Spinal cord (tissue), 10 donors: Measurements from ENCODE around the gene SCYL2. TPM values are rescaled to one million over a fixed set of nuclear protein-coding genes. Genes with fewer than 3 reads are reported as not detected.
"Not testable (repeated sequence)": the region's sequence is repeated elsewhere in the genome, so short reads cannot be mapped to it uniquely, and the experiment has no call there.

Experiments used
- DNase-seq, 6 donors: peaks; one replicate each; pipeline versions ENCODE4 v3.0.0 to v3.0.0-alpha.2; 2013 to 2015; ENCODE audit warnings: low spot score in 6 of 6, low read depth in 4 of 6
- H3K27ac ChIP-seq: one replicate; pipeline ENCODE4 v1.5.1; 2013; ENCODE audit warnings: low read depth, low read length, control low read depth
- H3K27me3 ChIP-seq: one replicate; pipeline ENCODE4 v1.6.1; 2013; ENCODE audit warnings: low read length; ENCODE audit not compliant: control insufficient read depth, insufficient read depth
- H3K36me3 ChIP-seq: one replicate; pipeline ENCODE4 v1.6.1; 2013; ENCODE audit warnings: low read length; ENCODE audit not compliant: control insufficient read depth, insufficient read depth
- H3K4me1 ChIP-seq: one replicate; pipeline ENCODE4 v1.6.1; 2013; ENCODE audit warnings: low read length; ENCODE audit not compliant: control insufficient read depth, insufficient read depth
- H3K4me3 ChIP-seq: one replicate; pipeline ENCODE4 v1.5.1; 2013; ENCODE audit warnings: low read depth, low read length, control low read depth
- H3K9me3 ChIP-seq: one replicate; pipeline ENCODE4 v1.6.1; 2013; ENCODE audit warnings: low read length; ENCODE audit not compliant: control insufficient read depth, insufficient read depth
- WGBS: methylation state at CpG from one replicate; pipeline ENCODE4 v1.1.5; 2013; ENCODE audit warnings: missing lambda C conversion rate; ENCODE audit not compliant: insufficient coverage; 5-methylcytosine and 5-hydroxymethylcytosine counted together
- polyA plus RNA-seq, 2 donors: library from polyadenylated mRNA; unstranded; fragments of 120-200 nt; gene quantifications; one replicate each; pipeline ENCODE4 v1.2.1, GENCODE V29; 2013; ENCODE audit not compliant: insufficient read length in 2 of 2
- total RNA-seq, 2 donors: library from RNA; depleted of rRNA in 1 of 2; stranded (reverse); fragments of 120-200 nt in 1 of 2; fragments of >200 nt in 1 of 2; gene quantifications; one replicate each; pipeline versions ENCODE4 v1.2.3 to v1.2.4, GENCODE V29; 2013 to 2014
- donor health status: healthy.

The SCYL2 gene
- total and polyA plus RNA-seq, 4 donors: 37.5 to 83.6 (median 47.4) TPM

DNA sequence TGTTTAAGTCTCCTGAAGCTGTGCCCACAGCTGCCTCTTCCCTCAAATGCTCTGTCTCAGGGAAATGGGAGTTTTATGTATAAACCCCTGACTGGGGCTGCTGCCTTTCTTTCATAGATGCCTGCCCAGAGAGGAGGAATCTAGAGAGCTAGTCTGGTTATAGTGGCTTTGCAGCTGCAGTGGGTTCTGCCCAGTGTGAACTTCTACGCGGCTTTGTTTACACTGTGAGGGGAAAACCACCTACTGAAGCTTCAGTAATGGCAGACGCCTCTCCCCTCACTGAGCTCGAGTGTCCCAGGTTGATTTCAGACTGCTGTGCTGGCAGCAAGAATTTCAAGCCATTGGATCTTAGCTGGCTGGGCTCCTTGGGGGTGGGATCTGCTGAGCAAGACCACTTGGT is 36.9 kb downstream of the SCYL2 start:
- Histone ChIP-seq H3K36me3 (peaks cover 21% of the 10 kb centered on the region), H3K4me3 (no peak overlapping the region), H3K27ac (no peak overlapping the region), H3K4me1 (no peaks in the 10 kb centered on the region), H3K27me3 (no peaks in the 10 kb centered on the region), H3K9me3 (peaks cover 4% of the 10 kb centered on the region)
- WGBS: 94% methylated on average over 4 of the region's 4 CpGs
- DNase-seq: no peak

GRCh38 chr12:100304334-100304733 is 37.4 kb downstream of the SCYL2 start:
- H3K4me3 ChIP-seq, H3K9me3 ChIP-seq, H3K27me3 ChIP-seq, DNase-seq, H3K27ac ChIP-seq, H3K4me1 ChIP-seq: not testable (repeated sequence)
- 100% methylated on average over 5 of the region's 7 CpGs for WGBS
- H3K36me3 ChIP-seq: peaks cover 18% of the 10 kb centered on the region

DNA sequence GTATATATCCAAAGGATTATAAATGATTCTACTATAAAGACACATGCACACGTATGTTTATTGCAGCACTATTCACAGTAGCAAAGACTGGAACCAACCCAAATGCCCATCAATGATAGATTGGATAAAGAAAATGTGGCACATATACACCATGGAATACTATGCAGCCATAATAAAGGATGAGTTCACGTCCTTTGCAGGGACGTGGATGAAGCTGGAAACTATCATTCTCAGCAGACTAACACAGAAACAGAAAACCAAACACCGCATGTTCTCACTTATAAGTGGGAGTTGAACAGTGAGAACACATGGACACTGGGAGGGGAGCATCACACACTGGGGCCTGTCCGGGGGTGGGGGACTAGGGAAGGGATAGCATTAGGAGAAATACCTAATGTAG is 41.2 kb downstream of the SCYL2 start:
- not testable (repeated sequence) for H3K27me3 ChIP-seq, H3K4me1 ChIP-seq, H3K9me3 ChIP-seq, DNase-seq, H3K4me3 ChIP-seq, H3K27ac ChIP-seq
- peaks cover 17% of the 10 kb centered on the region for H3K36me3 ChIP-seq
- no CpG with 5 or more reads among the region's 5 CpGs for WGBS

DNA sequence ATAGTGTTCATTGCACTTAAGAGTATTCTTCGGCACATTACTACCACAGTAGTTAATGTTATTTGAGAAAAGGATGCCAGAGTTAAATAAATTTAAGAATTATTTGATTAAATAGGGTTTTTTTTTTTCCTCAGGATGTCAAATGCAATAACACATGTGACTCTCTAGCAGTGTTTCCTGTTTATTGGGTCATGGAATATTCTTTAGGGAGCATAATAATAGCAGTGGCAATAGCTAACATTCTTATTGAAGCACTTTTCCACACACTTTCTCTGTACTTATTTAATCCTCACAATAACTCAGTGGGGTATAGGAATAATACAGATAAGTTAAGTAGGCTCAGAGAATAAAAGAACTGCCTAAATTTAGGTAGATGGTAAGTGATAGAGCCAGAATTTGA is 44.3 kb downstream of the SCYL2 start:
- DNase-seq: no peak
- WGBS: no CpG with 5 or more reads among the region's 1 CpG
- Histone ChIP-seq H3K9me3 (no peaks in the 10 kb centered on the region), H3K27ac (no peak overlapping the region), H3K4me3 (no peak overlapping the region), H3K36me3 (peaks cover 6% of the 10 kb centered on the region), H3K4me1 (no peaks in the 10 kb centered on the region), H3K27me3 (no peaks in the 10 kb centered on the region)

- H3K4me3 ChIP-seq: no peak overlapping the region
- H3K36me3 ChIP-seq: peaks cover 16% of the 10 kb centered on the region
- H3K4me1 ChIP-seq: no peaks in the 10 kb centered on the region
- no peaks in the 10 kb centered on the region for H3K9me3 ChIP-seq
- no peaks in the 10 kb centered on the region for H3K27me3 ChIP-seq
- H3K27ac ChIP-seq: no peak overlapping the region
- WGBS: no CpG with 5 or more reads among the region's 2 CpGs
- no peak for DNase-seq
Observed at GRCh38 chr12:100317371-100317770, 50.4 kb downstream of the SCYL2 start.

- H3K4me1 ChIP-seq: no peaks in the 10 kb centered on the region
- peaks cover 9% of the 10 kb centered on the region for H3K36me3 ChIP-seq
- H3K9me3 ChIP-seq: no peaks in the 10 kb centered on the region
- no peak overlapping the region for H3K4me3 ChIP-seq
- no peak overlapping the region for H3K27ac ChIP-seq
- no peak for DNase-seq
- H3K27me3 ChIP-seq: no peaks in the 10 kb centered on the region
Observed at GRCh38 chr12:100324498-100324897, 57.5 kb downstream of the SCYL2 start.

GRCh38 chr12:100326208-100326607 is 59.2 kb downstream of the SCYL2 start:
- no peak for DNase-seq
- Histone ChIP-seq H3K27ac (no peak overlapping the region), H3K36me3 (peaks cover 14% of the 10 kb centered on the region), H3K9me3 (no peaks in the 10 kb centered on the region), H3K27me3 (no peaks in the 10 kb centered on the region), H3K4me1 (no peaks in the 10 kb centered on the region), H3K4me3 (no peak overlapping the region)

- no peaks in the 10 kb centered on the region for H3K9me3 ChIP-seq
- no peak for DNase-seq
- H3K4me3 ChIP-seq: no peak overlapping the region
- H3K36me3 ChIP-seq: peaks cover 16% of the 10 kb centered on the region
- no peak overlapping the region for H3K27ac ChIP-seq
- H3K27me3 ChIP-seq: no peaks in the 10 kb centered on the region
- 88% methylated on average over 2 of the region's 2 CpGs for WGBS
- H3K4me1 ChIP-seq: no peaks in the 10 kb centered on the region
Observed at GRCh38 chr12:100329800-100330199, 62.8 kb downstream of the SCYL2 start.

DNA sequence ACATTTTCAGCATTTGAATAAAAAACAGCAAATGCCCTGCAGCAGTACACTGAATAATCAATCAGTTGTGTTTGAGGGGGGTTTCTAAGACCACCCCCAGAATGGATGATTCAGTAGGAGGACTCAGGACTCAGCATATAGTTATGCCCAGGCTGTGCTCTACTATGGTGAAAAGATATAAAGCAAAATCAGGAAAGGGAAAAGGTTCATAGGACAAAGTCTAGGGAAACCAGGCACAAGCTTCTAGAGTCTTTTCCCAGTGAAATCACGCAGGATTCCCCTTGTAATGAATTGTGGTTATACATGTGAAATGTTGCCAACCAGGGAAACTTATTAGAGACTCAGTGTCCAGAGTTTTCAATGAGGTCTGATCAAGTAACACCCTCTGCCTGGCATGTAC is 64.9 kb downstream of the SCYL2 start:
- 50% methylated on average over 1 of the region's 1 CpG for WGBS
- H3K36me3 ChIP-seq: peaks cover 18% of the 10 kb centered on the region
- no peaks in the 10 kb centered on the region for H3K27me3 ChIP-seq
- H3K27ac ChIP-seq: no peak overlapping the region
- no peaks in the 10 kb centered on the region for H3K4me1 ChIP-seq
- no peaks in the 10 kb centered on the region for H3K9me3 ChIP-seq
- no peak for DNase-seq
- H3K4me3 ChIP-seq: no peak overlapping the region

- Histone ChIP-seq H3K4me1 (no peaks in the 10 kb centered on the region), H3K4me3 (no peak overlapping the region), H3K27ac (no peak overlapping the region), H3K36me3 (peaks cover 15% of the 10 kb centered on the region), H3K27me3 (no peaks in the 10 kb centered on the region), H3K9me3 (no peaks in the 10 kb centered on the region)
- DNase-seq: no peak
- 75% methylated on average over 1 of the region's 2 CpGs for WGBS
Observed at GRCh38 chr12:100332852-100333251, 65.9 kb downstream of the SCYL2 start.
